Mucosa of descending colon (tissue), 3 donors: ENCODE measurements around the gene WDR83. TPM values are rescaled to one million over a fixed set of nuclear protein-coding genes. Genes with fewer than 3 reads are reported as not detected.

Experiments
- ATAC-seq: fragments of 200-7000 bp; cut with Tn5 transposase; one replicate; pipeline ENCODE4 v1.9.1; 2020; ENCODE audit warnings: mild to moderate bottlenecking, moderate library complexity
- DNase-seq, 3 donors: peaks; one replicate each; pipeline ENCODE4 v3.0.0-alpha.2; 2020
- H3K36me3 ChIP-seq: fragments of 200-600 bp; one replicate; pipeline ENCODE4 v1.8.0; 2021; ENCODE audit warnings: low read depth, mild to moderate bottlenecking
- H3K4me1 ChIP-seq: fragments of 200-600 bp; one replicate; pipeline ENCODE4 v1.8.0; 2021; ENCODE audit warnings: low read depth, mild to moderate bottlenecking
- H3K4me3 ChIP-seq: fragments of 200-600 bp; one replicate; pipeline ENCODE4 v1.8.0; 2021; ENCODE audit warnings: mild to moderate bottlenecking
- H3K9me3 ChIP-seq: fragments of 200-600 bp; one replicate; pipeline ENCODE4 v1.8.0; 2021; ENCODE audit warnings: mild to moderate bottlenecking
- CTCF ChIP-seq: fragments of 200-600 bp; IDR thresholded peaks from one replicate; pipeline ENCODE4 v1.8.0; 2022; ENCODE audit warnings: antibody characterized with exemption, mild to moderate bottlenecking
- intact Hi-C, 2 donors: fragments of 100-400 bp; cut with DNase I in 1 of 2; cut with micrococcal nuclease in 1 of 2; formaldehyde crosslinking; loops; one replicate each; pipeline versions ENCODE4 v1.11.0 to v1.11.1; 2022; cut with DNase I, micrococcal nuclease
- total RNA-seq, 3 donors: library from RNA; stranded (reverse); fragmentation: NEBNext Ultra II Directional in 2 of 3; extraction: Animal tissue kit (Norgen Biotek cat#: 25700) in 2 of 3; gene quantifications; one replicate each; pipeline versions ENCODE4 v1.2.1 to v1.2.4, GENCODE V29; 2021 to 2023
- donor health status: DM: no; HTN: no; CAD: no; lungs with moderate emphysema.
- donor health status: DM: no; HTN: no; CAD: no.
- donor health status: DM: no; HTN: yes; CAD: no.

WDR83 gene
- total RNA-seq, 3 donors from 2014 or later: 6.4 to 13.4 (median 7.4) TPM

DNA sequence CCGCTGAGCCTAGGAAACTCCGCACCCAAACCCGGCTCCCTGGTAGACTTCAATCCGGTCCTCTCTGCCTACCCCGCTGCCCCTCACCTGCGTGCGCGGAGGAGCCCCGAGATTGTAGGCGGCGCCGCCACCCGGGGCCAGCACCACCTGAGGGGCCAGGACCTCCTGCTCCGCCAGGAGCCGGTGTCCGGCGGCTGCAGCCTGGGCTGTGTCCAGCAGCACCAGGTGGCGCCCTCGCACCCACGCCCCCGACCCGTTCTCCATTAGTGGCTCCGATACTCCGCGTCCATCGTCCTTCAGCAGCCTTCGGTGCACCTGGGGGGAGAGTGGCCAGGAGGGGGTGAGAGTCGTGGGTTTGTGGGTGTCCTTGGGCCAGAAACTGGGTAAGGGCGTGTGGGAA, 18.5 kb upstream of the WDR83 start:
- intact Hi-C loops: no loop called here
- ATAC-seq (peak; percentile 42), DNase-seq (no peak)
- TF ChIP-seq CTCF: no peak
- no peaks in the 10 kb centered on the region for H3K9me3 ChIP-seq
- H3K4me3 ChIP-seq: no peak overlapping the region
- no peaks in the 10 kb centered on the region for H3K36me3 ChIP-seq
- peaks cover 5% of the 10 kb centered on the region for H3K4me1 ChIP-seq

GRCh38 chr19:12649941-12650340, 16.7 kb upstream of the WDR83 start:
- DNase-seq: no peak
- intact Hi-C loops: no loop called here
- Histone ChIP-seq H3K4me1 (peaks cover 5% of the 10 kb centered on the region), H3K9me3 (no peaks in the 10 kb centered on the region), H3K36me3 (no peaks in the 10 kb centered on the region), H3K4me3 (no peak overlapping the region)
- ATAC-seq: no peak
- no peak for TF ChIP-seq CTCF

DNA sequence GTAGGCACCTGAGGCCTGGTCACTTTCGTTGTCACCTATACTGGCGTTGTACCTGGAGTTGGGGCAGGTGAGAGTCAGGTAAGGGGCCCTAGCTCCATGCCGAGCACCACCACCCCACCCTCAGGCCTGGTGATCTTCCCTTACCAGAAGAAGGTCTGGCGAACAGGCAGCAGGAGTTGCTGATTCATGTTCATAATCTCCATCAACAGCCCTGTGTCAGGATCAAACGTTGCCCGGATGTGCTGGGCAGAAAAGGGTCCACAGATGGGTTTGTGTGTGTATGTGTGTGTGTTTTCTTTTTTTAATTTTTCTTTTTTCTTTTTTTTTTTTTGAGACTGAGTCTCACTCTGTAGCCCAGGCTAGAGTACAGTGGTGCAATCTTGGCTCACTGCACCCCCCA, 14.4 kb upstream of the WDR83 start:
- no peak for DNase-seq
- Histone ChIP-seq H3K9me3 (no peaks in the 10 kb centered on the region), H3K4me3 (no peak overlapping the region), H3K36me3 (no peaks in the 10 kb centered on the region), H3K4me1 (peaks cover 5% of the 10 kb centered on the region)
- no peak for ATAC-seq
- intact Hi-C loops: no loop called here
- TF ChIP-seq CTCF: no peak

DNA sequence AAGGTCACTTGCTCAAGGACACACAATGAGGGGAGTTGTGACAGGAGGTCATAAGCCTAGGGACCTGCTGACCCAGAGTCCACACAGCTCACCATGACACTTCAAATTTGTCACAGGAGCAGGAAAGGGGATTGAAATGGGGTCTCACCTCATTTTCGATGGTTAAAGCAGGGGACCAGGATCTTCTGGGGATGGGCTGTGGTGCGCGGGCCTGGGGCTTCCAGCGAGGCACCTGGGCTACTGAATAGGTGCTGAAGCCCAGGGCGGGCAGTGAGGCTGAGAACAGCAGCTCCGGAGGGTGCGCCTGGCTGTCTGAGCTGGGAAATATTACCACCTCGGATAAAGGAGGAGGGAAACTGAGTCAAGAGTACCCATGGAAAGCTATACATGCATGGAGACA, 11.1 kb upstream of the WDR83 start:
- intact Hi-C loops: no loop called here

DNA sequence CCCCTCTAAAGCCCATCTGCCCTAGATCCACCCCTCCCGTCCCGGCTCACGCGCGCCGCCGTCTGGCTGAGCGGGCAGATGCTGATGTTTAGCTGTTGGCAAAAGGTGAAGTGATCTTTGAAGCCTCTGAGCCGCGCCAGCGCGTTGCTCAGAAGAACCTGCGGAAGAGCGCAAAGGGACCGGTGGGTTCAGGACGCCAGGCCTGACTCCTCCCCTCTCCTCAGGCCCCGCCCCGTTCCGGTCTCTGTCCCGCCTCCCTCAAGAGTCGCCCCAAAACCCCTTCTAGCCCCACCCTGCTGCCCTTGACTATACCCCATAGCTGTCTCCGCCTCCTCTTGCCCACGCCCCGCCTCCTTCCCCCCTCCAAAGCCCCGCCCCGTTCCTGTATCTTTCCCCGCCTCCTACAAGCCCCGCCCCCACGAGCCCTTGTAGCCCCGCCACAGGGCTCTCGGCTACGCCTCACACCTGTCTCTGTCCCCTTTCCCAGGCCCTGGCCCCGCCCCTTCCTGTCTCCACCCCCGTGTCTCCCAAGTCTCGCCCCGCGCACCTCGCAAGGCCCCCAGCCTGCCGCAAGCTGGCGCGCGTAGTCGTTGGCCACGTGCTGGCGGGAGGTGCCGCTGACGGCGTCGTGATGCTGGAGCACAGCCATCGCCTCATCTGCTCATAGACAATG, 9.6 kb upstream of the WDR83 start:
- ATAC-seq (no peak), DNase-seq (no peak)
- H3K4me1 ChIP-seq: no peaks in the 10 kb centered on the region
- TF ChIP-seq CTCF: no peak
- no peak overlapping the region for H3K4me3 ChIP-seq
- no peaks in the 10 kb centered on the region for H3K9me3 ChIP-seq
- intact Hi-C loops: no loop called here
- no peaks in the 10 kb centered on the region for H3K36me3 ChIP-seq

More for the DNA sequence above, 11.1 kb upstream of the WDR83 start:
- ATAC-seq (no peak), DNase-seq (no peak)
- no peaks in the 10 kb centered on the region for H3K4me1 ChIP-seq
- no peak overlapping the region for H3K4me3 ChIP-seq
- no peaks in the 10 kb centered on the region for H3K36me3 ChIP-seq
- no peak for TF ChIP-seq CTCF
- no peaks in the 10 kb centered on the region for H3K9me3 ChIP-seq

- H3K4me1 ChIP-seq: no peaks in the 10 kb centered on the region
- H3K9me3 ChIP-seq: no peaks in the 10 kb centered on the region
- H3K36me3 ChIP-seq: no peaks in the 10 kb centered on the region
- ATAC-seq: no peak
- TF ChIP-seq CTCF: no peak
- intact Hi-C loops: no loop called here
- DNase-seq: no peak
- no peak overlapping the region for H3K4me3 ChIP-seq
These were observed 8.6 kb upstream of the WDR83 start for GRCh38 chr19:12657966-12658365.
